Common myeloid progenitor, CD34-positive (primary cell): ENCODE measurements around the gene AFF3.

Experiments
- CTCF ChIA-PET: fragments of 350-600 bp; sonication (Branson Sonifier 250); formaldehyde crosslinking; loops from one replicate; lab custom pipeline; 2021; ENCODE audit warnings: antibody characterized with exemption; lab: Charles Lee
- POLR2A ChIA-PET: fragments of 350-600 bp; sonication (Branson Sonifier 250); formaldehyde crosslinking; loops from one replicate; lab custom pipeline; 2021; ENCODE audit warnings: antibody characterized with exemption; lab: Charles Lee
- DNase-seq, 3 donors: peaks; one replicate each; pipeline versions ENCODE4 v3.0.0 to v3.0.0-alpha.2; 2013
- H3K27ac ChIP-seq, 2 experiments: 1 replicate in 1 of 2; 2 replicates in 1 of 2; pipeline ENCODE4 v1.7.0; 2013; ENCODE audit warnings: inconsistent platforms in 2 of 2, low read length in 2 of 2, mild to moderate bottlenecking in 2 of 2, low read depth in 1 of 2, moderate library complexity in 1 of 2; ENCODE audit not compliant: severe bottlenecking in 2 of 2, insufficient read depth in 1 of 2, poor library complexity in 1 of 2
- H3K27me3 ChIP-seq, 5 experiments: replicated peaks in 2 of 5; 1 replicate in 3 of 5; 2 replicates in 2 of 5; pipeline versions ENCODE4 v1.6.1 to v1.7.0; 2013; ENCODE audit warnings: low read length in 4 of 5, mild to moderate bottlenecking in 2 of 5, moderate library complexity in 2 of 5, inconsistent platforms in 1 of 5; ENCODE audit not compliant: insufficient read depth in 5 of 5, control insufficient read depth in 4 of 5
- H3K36me3 ChIP-seq, 4 experiments: 1 replicate in 2 of 4; 2 replicates in 2 of 4; pipeline versions ENCODE4 v1.6.1 to v1.7.0; 2013; ENCODE audit warnings: low read length in 3 of 4, control low read depth in 1 of 4, mild to moderate bottlenecking in 1 of 4; ENCODE audit not compliant: control insufficient read depth in 4 of 4, insufficient read depth in 4 of 4
- H3K4me1 ChIP-seq, 4 experiments: 1 replicate in 3 of 4; 2 replicates in 1 of 4; pipeline versions ENCODE4 v1.6.1 to v1.7.1; 2013; ENCODE audit warnings: low read length in 3 of 4, mild to moderate bottlenecking in 3 of 4, control low read depth in 1 of 4, inconsistent platforms in 1 of 4, moderate library complexity in 1 of 4; ENCODE audit not compliant: control insufficient read depth in 4 of 4, insufficient read depth in 4 of 4; ENCODE audit errors: control extremely low read depth in 1 of 4
- H3K4me3 ChIP-seq, 7 experiments: 1 replicate in 4 of 7; 2 replicates in 3 of 7; pipeline versions ENCODE4 v1.5.1 to v1.7.0; 2013; ENCODE audit warnings: mild to moderate bottlenecking in 7 of 7, low read length in 6 of 7, moderate library complexity in 6 of 7, inconsistent platforms in 2 of 7, low read depth in 2 of 7, control low read depth in 1 of 7; ENCODE audit not compliant: insufficient read depth in 4 of 7, control insufficient read depth in 1 of 7; ENCODE audit errors: extremely low read depth in 1 of 7
- H3K9me3 ChIP-seq, 5 experiments: 1 replicate in 4 of 5; 2 replicates in 1 of 5; pipeline versions ENCODE4 v1.6.1 to v1.7.1; 2013; ENCODE audit warnings: low read length in 4 of 5, mild to moderate bottlenecking in 2 of 5, inconsistent platforms in 1 of 5, low read depth in 1 of 5, moderate library complexity in 1 of 5; ENCODE audit not compliant: control insufficient read depth in 4 of 5, insufficient read depth in 2 of 5; ENCODE audit errors: control extremely low read depth in 1 of 5
- WGBS: methylation state at CpG from one replicate; pipeline ENCODE4 v1.1.5; 2013; ENCODE audit not compliant: insufficient coverage; 5-methylcytosine and 5-hydroxymethylcytosine counted together

Gene AFF3

DNA sequence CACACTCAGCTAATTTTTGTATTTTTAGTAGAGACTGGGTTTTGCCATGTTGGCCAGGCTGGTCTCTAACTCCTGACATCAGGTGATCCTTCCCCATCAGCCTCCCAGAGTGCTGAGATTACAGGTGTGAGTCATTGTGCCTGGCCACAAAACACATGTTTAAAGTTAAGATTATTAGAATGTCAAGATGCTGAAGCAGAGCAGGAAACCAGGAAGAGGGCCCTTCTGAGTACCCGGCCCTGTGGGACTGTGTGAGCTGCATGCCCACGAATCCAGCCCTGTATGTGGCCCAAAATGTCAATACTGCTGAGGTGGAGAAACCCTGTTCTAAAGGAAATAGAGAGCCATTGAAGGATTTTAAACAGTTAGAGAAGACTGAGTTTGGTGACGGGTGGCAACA lies 621.6 kb downstream of the AFF3 start:
- no peak overlapping the region for H3K27ac ChIP-seq
- CTCF ChIA-PET: interaction anchor here (0.6 kb wide), 1 partner anchor 266 kb away, joined by 3 read pairs; no protein-coding TSS in a partner anchor
- no peaks in the 10 kb centered on the region for H3K4me1 ChIP-seq
- no peaks in the 10 kb centered on the region for H3K27me3 ChIP-seq
- no peaks in the 10 kb centered on the region for H3K9me3 ChIP-seq
- no peak overlapping the region for H3K4me3 ChIP-seq
- H3K36me3 ChIP-seq: no peaks in the 10 kb centered on the region
- WGBS: 87% methylated on average over 3 of the region's 3 CpGs
- POLR2A ChIA-PET: interaction anchor here (0.7 kb wide), 1 partner anchor 10 kb away, joined by 3 read pairs; no protein-coding TSS in a partner anchor
- DNase-seq: no peak

DNA sequence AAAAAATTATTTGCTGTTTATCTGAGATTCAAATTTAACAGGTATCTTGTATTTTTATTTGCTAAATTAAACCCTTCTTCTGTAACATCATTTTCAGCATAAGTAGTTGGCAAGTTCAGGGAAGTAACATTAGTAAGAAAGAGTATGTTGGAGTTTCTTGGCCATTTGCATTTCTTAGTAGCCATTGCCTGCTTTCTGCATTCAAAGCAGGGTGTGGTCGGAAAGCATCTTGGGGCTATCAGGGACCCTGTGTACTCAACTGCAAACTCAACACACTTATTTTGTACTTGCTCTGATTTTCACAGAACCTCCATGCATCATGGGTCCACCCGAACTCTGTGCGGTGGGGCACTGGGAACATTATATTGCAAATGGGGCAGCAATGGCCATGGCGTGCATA lies 622.2 kb downstream of the AFF3 start:
- Histone ChIP-seq H3K4me1 (no peaks in the 10 kb centered on the region), H3K9me3 (no peaks in the 10 kb centered on the region), H3K27me3 (no peaks in the 10 kb centered on the region), H3K36me3 (no peaks in the 10 kb centered on the region), H3K27ac (no peak overlapping the region), H3K4me3 (no peak overlapping the region)
- ChIA-PET CTCF (no interaction called here), POLR2A (no interaction called here)
- DNase-seq: no peak
- 95% methylated on average over 4 of the region's 4 CpGs for whole genome bisulfite sequencing

DNA sequence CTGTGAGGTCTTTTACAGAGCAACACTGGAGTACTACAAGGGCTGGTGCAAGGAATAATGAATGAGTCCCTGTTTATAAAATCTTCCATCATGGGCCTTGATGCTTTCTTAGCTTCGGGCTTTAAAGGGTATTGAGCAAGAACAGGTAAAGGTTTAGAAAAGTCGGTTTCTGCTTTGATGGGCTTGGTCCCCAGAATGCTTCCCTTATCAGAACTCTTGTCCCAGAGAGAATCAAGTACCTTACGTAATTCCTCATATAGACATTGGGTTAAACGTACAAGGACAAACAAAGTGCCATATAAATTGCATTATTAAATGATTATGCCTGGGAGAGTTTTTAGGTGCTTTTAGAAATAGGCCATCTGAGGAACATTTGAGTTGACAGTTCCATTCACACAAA lies 628.0 kb downstream of the AFF3 start:
- H3K4me3 ChIP-seq: no peak overlapping the region
- no peaks in the 10 kb centered on the region for H3K27me3 ChIP-seq
- DNase-seq: no peak
- H3K9me3 ChIP-seq: no peaks in the 10 kb centered on the region
- CTCF ChIA-PET: interaction anchor here (0.6 kb wide), 1 partner anchor 402 kb away, joined by 3 read pairs; no protein-coding TSS in a partner anchor
- WGBS: 100% methylated on average over 2 of the region's 4 CpGs
- H3K4me1 ChIP-seq: no peaks in the 10 kb centered on the region
- H3K36me3 ChIP-seq: no peaks in the 10 kb centered on the region
- H3K27ac ChIP-seq: no peak overlapping the region
- POLR2A ChIA-PET: no interaction called here

DNA sequence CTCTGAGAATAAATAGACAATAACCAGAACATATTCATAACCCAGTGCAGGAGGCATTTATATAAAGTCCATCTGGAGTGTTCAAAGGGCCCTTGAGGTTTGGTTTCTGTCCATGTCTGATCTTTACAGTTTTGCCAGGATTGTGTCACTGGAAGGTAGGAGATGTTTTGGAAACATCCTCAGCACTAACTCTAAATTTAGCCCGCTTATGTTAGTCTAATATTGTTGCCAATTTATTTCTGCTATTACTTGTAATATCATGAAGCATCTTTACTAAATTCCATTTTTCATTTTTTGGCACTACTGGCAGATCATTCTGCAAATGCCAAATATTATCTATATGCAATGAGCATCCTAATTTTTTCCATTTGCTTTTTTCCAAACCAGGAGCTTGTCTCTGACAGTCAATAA lies 630.2 kb downstream of the AFF3 start:
- CTCF ChIA-PET: no interaction called here
- no peak for DNase-seq
- Histone ChIP-seq H3K4me1 (no peaks in the 10 kb centered on the region), H3K4me3 (no peak overlapping the region), H3K36me3 (no peaks in the 10 kb centered on the region), H3K9me3 (no peaks in the 10 kb centered on the region), H3K27ac (no peak overlapping the region), H3K27me3 (no peaks in the 10 kb centered on the region)
- POLR2A ChIA-PET: no interaction called here
- no CpG with 5 or more reads among the region's 1 CpG for WGBS

DNA sequence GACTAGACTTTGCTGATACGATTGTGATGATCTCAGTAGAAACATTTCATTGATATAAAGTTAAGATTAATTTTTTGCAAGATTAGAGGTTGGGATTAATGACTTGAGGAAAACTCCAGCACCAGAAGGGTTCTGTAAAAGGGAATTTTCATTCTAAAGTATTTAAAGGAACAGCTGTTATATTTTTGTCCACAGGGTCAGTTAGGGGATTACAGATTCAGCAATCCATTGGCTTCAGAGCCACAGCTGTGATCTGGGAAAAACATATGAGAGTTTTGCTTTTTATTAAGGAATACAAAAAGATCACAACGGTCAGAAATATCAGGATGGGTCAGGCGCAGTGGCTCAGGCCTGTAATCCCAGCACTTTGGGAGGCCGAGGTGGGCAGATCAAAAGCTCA lies 633.0 kb downstream of the AFF3 start:
- DNase-seq: no peak
- H3K4me3 ChIP-seq: no peak overlapping the region
- peaks cover 0 to 2% (median 0%) of the 10 kb centered on the region in 4 experiments for H3K4me1 ChIP-seq
- ChIA-PET CTCF (interaction anchor here (0.7 kb wide), 1 partner anchor 210 kb away, joined by 3 read pairs; no protein-coding TSS in a partner anchor), POLR2A (no interaction called here)
- no peaks in the 10 kb centered on the region for H3K9me3 ChIP-seq
- no peaks in the 10 kb centered on the region for H3K36me3 ChIP-seq
- 98% methylated on average over 3 of the region's 4 CpGs for WGBS
- H3K27me3 ChIP-seq: no peaks in the 10 kb centered on the region
- H3K27ac ChIP-seq: no peak overlapping the region

DNA sequence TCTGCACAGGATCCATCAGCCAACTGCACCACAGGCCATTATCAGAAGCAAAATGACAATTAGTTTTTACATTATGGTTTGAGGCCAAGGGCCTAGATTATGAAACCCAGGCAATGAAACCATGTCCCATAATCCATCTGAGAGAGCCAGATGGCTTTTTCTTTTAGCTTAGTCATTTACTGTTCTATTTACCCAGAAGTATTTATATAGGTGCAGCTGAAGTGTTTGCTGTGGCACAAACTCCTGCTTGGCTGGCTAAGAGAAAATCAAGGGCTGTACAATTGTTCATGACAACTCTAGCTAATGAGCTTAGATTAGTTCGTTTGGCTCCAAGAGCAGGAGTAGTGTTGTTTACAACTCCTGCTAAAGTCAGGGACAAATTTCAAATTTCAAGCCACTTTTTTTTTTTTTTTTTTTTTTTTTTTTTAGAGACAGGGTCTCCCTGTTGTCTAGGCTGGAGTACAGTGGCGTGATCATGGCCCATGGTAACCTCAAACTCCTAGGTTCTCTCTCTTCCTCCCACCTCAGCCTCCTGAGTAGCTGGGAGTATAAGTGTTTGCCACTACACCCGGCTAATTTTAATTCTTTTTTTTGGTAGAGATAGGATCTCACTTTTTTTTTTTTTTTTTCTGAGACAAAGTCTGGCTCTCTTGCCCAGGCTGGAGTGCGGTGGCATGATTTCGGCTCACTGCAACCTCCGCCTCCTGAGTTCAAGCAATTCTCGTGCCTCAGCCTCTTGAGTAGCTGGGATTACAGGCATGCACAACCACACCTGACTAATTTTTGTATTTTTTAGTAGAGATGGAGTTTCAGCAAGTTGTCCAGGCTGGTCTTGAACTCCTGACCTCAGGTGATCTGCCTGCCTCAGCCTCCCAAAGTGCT lies 634.2 kb downstream of the AFF3 start:
- H3K4me1 ChIP-seq: peaks cover 0 to 2% (median 0%) of the 10 kb centered on the region in 4 experiments
- H3K9me3 ChIP-seq: no peaks in the 10 kb centered on the region
- CTCF ChIA-PET: interaction anchor here (0.7 to 1.3 kb wide), 2 partner anchors 17 to 42 kb away, joined by 3 to 5 read pairs; no protein-coding TSS in a partner anchor
- H3K4me3 ChIP-seq: no peak overlapping the region
- H3K36me3 ChIP-seq: no peaks in the 10 kb centered on the region
- POLR2A ChIA-PET: no interaction called here
- no peak overlapping the region for H3K27ac ChIP-seq
- no peak for DNase-seq
- WGBS: 80% methylated on average over 1 of the region's 7 CpGs
- H3K27me3 ChIP-seq: no peaks in the 10 kb centered on the region
